ENCODE results near the gene HOMER3. TPM values are rescaled to one million over a fixed set of nuclear protein-coding genes. Genes with fewer than 3 reads are reported as not detected.

HOMER3 gene
- total and polyA plus RNA-seq, 9 of the 15 experiments (the other 6 are each of a cell fraction or from before 2014, with no cell fraction given), result 1.3 to 5.1 (median 3.7) TPM; not detected in 2

GRCh38 chr19:18879579-18880373 lies 61.2 kb downstream of the HOMER3 start (continued):
- TF ChIP-seq PKNOX1 (IDR thresholded peaks at IDR 0.05), result peak; percentile 83
- TF ChIP-seq NBN (IDR thresholded peaks at IDR 0.05; ENCODE audit: low read depth), result 0 out of 2 replicates have a peak, but pooled peaks have one; percentile 32
- TF ChIP-seq ZBTB26 (CRISPR knock-in tag; IDR thresholded peaks at IDR 0.05), result 0 out of 2 replicates have a peak, but pooled peaks have one; percentile 39
- 0 out of 4 replicates have a peak, but pooled peaks of 1 of the 2 experiments have one; percentile 42 for TF ChIP-seq SRF (CRISPR knock-in tag; IDR thresholded peaks at IDR 0.05)
- peak; percentile 93 for TF ChIP-seq HDGF (IDR thresholded peaks at IDR 0.05)
- TF ChIP-seq ZNF699 (CRISPR knock-in tag; IDR thresholded peaks at IDR 0.05; ENCODE audit: insufficient replicate concordance), result no peak
- TF ChIP-seq ZNF395 (CRISPR knock-in tag; IDR thresholded peaks at IDR 0.05), result no peak
- TF ChIP-seq PRDM10 (IDR thresholded peaks at IDR 0.05; ENCODE audit: partially characterized antibody), result peak; percentile 43
- TF ChIP-seq BDP1 (IDR thresholded peaks at IDR 0.05; ENCODE audit: insufficient read depth, insufficient read length), result no peak
- TF ChIP-seq ZNF253 (CRISPR knock-in tag; conservative IDR thresholded peaks at IDR 0.05), result no peak
- no peak for TF ChIP-seq TBL1XR1 (IDR thresholded peaks at IDR 0.05; ENCODE audit: low read length in 2 of 2)
- TF ChIP-seq ZBTB43 (CRISPR knock-in tag; IDR thresholded peaks at IDR 0.05), result no peak
- peak; percentile 21 to 41; a peak in 1 of 4 replicates for TF ChIP-seq NRF1 (conservative IDR thresholded peaks at IDR 0.05 in 1 of 2, IDR thresholded peaks at IDR 0.05 in 1 of 2)
- peak; percentile 83; the same call in 1 of the 2 replicates for TF ChIP-seq TFAP4 (CRISPR knock-in tag; IDR thresholded peaks at IDR 0.05; ENCODE audit: borderline replicate concordance)
- no peak for TF ChIP-seq SRSF3 (IDR thresholded peaks at IDR 0.05; ENCODE audit: insufficient read depth, low read length)
- peak in 1 of 2 experiments; percentile 59; a peak in 2 of 4 replicates for TF ChIP-seq MAZ (CRISPR knock-in tag; conservative IDR thresholded peaks at IDR 0.05 in 1 of 2, IDR thresholded peaks at IDR 0.05 in 1 of 2)
